Measurements from ENCODE around the gene PNMA1. TPM values are rescaled to one million over a fixed set of nuclear protein-coding genes. Genes with fewer than 3 reads are reported as not detected.

PNMA1 gene
- total RNA-seq (2021; ENCODE audit: unreplicated experiment), result 24.6 TPM
- polyA plus RNA-seq (2012), result 18.1 and 22.0 TPM in 2 replicates
- percentile 79 among the genes with signal in this experiment for Bru-seq, nascent RNA
- percentile 97 among the genes with signal in this experiment for BruChase-seq, experiment 1, labeled RNA remaining after a 6-hour chase
- BruChase-seq, experiment 2, labeled RNA remaining after a 2-hour chase, result percentile 96 among the genes with signal in this experiment
- long read RNA-seq, transcript PNMA1-201 (1 exons, 2,590 nt), result major isoform, 105 of 105 reads
- long read RNA-seq, partial matches to known transcripts, result 0 of 105 reads
- long read RNA-seq, other reads (novel, unspliced or antisense), result 0 of 105 reads

- H3K27me3 ChIP-seq (ENCODE audit: insufficient read depth, low read length), result no peaks in the 10 kb centered on the region
- H3K4me3 ChIP-seq (replicated peaks in 1 of 2; ENCODE audit: low read depth in 1 of 2, low read length in 2 of 2), result peak within 1 kb of the TSS; percentile 63 to 66
- no peak within 1 kb of the TSS for H2AFZ ChIP-seq (ENCODE audit: low read depth, low read length, poor library complexity, severe bottlenecking)
- no peaks in the 10 kb centered on the region for H3K9me2 ChIP-seq (ENCODE audit: insufficient read depth)
- POLR2A ChIA-PET, result no interaction called here
- peaks cover 20 to 25% of the 10 kb centered on the region in 2 experiments for H3K4me1 ChIP-seq (ENCODE audit: control insufficient read depth in 1 of 2, insufficient read depth in 2 of 2, low read length in 2 of 2)
- no peaks in the 10 kb centered on the region for H4K20me1 ChIP-seq (ENCODE audit: insufficient read depth)
- BruUV-seq (replicated peaks), result no TSS peak
- peak within 1 kb of the TSS; percentile 73 for H3K9ac ChIP-seq (ENCODE audit: low read length)
- ATAC-seq, result peak; percentile 89
- RAD21 ChIA-PET (ENCODE audit: low non-redundant PET in 1 of 2, low total read pairs in 2 of 2, uncharacterized antibody in 2 of 2, unreplicated experiment in 2 of 2), result interaction anchor here in 1 of 2 experiments (0.6 kb wide), 1 partner anchor 52 kb away, joined by 5 read pairs; no protein-coding TSS in a partner anchor
- CTCF ChIA-PET, result interaction anchor here (0.6 kb wide), 1 partner anchor 48 kb away, joined by 3 read pairs; no protein-coding TSS in a partner anchor
- DNase-seq (ENCODE audit: low read depth, low spot score), result no peak
- no peaks in the 10 kb centered on the region for H3K9me3 ChIP-seq (ENCODE audit: control insufficient read depth in 1 of 2, insufficient read depth in 1 of 2, low read depth in 1 of 2, low read length in 2 of 2)
- H3K27ac ChIP-seq (ENCODE audit: low read depth, low read length), result peak within 1 kb of the TSS; percentile 85
- peak within 1 kb of the TSS; percentile 89 for H3K4me2 ChIP-seq (ENCODE audit: low read length)
- peaks cover 14% of the 10 kb centered on the region for H3K79me2 ChIP-seq (ENCODE audit: insufficient read depth, low read length)
- H3K36me3 ChIP-seq (ENCODE audit: control insufficient read depth in 1 of 2, insufficient read depth in 2 of 2, low read length in 2 of 2), result peaks cover 3 to 9% of the 10 kb centered on the region in 2 experiments; a peak in 3 of 4 replicates
- intact Hi-C loops (cut with micrococcal nuclease), result no loop called here
- TF ChIP-seq ZBTB33 (IDR thresholded peaks at IDR 0.05; ENCODE audit: extremely low read depth, insufficient replicate concordance, low read length) (no peak), EZH2phosphoT487 (IDR thresholded peaks at IDR 0.05; ENCODE audit: borderline replicate concordance) (no peak), POLR2AphosphoS5 (IDR thresholded peaks at IDR 0.05; ENCODE audit: low read depth, low read length) (peak; percentile 91), SRF (IDR thresholded peaks at IDR 0.05; ENCODE audit: low read depth) (no peak), YY1 (IDR thresholded peaks at IDR 0.05; ENCODE audit: extremely low read depth, insufficient replicate concordance, low read depth, low read length) (peak; percentile 77), ELF1 (IDR thresholded peaks at IDR 0.05; ENCODE audit: borderline replicate concordance, low read depth) (no peak), FOSL1 (IDR thresholded peaks at IDR 0.05; ENCODE audit: low read depth) (no peak), RAD21 (IDR thresholded peaks at IDR 0.05; ENCODE audit: low read depth) (no peak), MAX (IDR thresholded peaks at IDR 0.05) (peak; percentile 83), TCF7L2 (IDR thresholded peaks at IDR 0.05; ENCODE audit: borderline replicate concordance, extremely low read depth, insufficient read depth, insufficient read length) (no peak), ZNF274 (IDR thresholded peaks at IDR 0.05; ENCODE audit: low read depth, low read length) (no peak), JUND (IDR thresholded peaks at IDR 0.05) (0 out of 2 replicates have a peak, but pooled peaks have one; percentile 33), EGR1 (IDR thresholded peaks at IDR 0.05; ENCODE audit: low read depth) (peak; percentile 88), SP1 (IDR thresholded peaks at IDR 0.05; ENCODE audit: low read depth) (no peak; the same call in 1 of the 2 replicates), CBX3 (IDR thresholded peaks at IDR 0.05; ENCODE audit: low read depth) (0 out of 2 replicates have a peak, but pooled peaks have one; percentile 16), SIN3A (IDR thresholded peaks at IDR 0.05; ENCODE audit: low read depth) (0 out of 2 replicates have a peak, but pooled peaks have one; percentile 70)
- TF ChIP-seq, protein P1, sequence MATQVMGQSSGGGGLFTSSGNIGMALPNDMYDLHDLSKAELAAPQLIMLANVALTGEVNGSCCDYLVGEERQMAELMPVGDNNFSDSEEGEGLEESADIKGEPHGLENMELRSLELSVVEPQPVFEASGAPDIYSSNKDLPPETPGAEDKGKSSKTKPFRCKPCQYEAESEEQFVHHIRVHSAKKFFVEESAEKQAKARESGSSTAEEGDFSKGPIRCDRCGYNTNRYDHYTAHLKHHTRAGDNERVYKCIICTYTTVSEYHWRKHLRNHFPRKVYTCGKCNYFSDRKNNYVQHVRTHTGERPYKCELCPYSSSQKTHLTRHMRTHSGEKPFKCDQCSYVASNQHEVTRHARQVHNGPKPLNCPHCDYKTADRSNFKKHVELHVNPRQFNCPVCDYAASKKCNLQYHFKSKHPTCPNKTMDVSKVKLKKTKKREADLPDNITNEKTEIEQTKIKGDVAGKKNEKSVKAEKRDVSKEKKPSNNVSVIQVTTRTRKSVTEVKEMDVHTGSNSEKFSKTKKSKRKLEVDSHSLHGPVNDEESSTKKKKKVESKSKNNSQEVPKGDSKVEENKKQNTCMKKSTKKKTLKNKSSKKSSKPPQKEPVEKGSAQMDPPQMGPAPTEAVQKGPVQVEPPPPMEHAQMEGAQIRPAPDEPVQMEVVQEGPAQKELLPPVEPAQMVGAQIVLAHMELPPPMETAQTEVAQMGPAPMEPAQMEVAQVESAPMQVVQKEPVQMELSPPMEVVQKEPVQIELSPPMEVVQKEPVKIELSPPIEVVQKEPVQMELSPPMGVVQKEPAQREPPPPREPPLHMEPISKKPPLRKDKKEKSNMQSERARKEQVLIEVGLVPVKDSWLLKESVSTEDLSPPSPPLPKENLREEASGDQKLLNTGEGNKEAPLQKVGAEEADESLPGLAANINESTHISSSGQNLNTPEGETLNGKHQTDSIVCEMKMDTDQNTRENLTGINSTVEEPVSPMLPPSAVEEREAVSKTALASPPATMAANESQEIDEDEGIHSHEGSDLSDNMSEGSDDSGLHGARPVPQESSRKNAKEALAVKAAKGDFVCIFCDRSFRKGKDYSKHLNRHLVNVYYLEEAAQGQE (IDR thresholded peaks at IDR 0.05; ENCODE audit: low read depth), result no peak
- TF ChIP-seq, protein P2, sequence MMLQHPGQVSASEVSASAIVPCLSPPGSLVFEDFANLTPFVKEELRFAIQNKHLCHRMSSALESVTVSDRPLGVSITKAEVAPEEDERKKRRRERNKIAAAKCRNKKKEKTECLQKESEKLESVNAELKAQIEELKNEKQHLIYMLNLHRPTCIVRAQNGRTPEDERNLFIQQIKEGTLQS (IDR thresholded peaks at IDR 0.05), result no peak
Observed at GRCh38 chr14:73713803-73714655, at the start of gene PNMA1. PNMA1 (minus strand) TSS chr14:73714384; CDS start chr14:73713639, 745 bp downstream.

Measured in HCT116 (cell line).